GM18858 (cell line): ENCODE measurements around the gene ZNF630.
"Not testable (repeated sequence)": the region's sequence is repeated elsewhere in the genome, so short reads cannot be mapped to it uniquely, and the experiment has no call there.

Experiments used
- ATAC-seq: cut with Tn5 transposase; IDR thresholded peaks from one replicate; pipeline ENCODE4 v1.9.1; 2021; ENCODE audit not compliant: unreplicated experiment

Gene ZNF630

GRCh38 chrX:48030237-48030636, 41.2 kb downstream of the ZNF630 start:
- ATAC-seq: no peak

- no peak for ATAC-seq
These were observed 43.3 kb downstream of the ZNF630 start for GRCh38 chrX:48028091-48028490.

- ATAC-seq: not testable (repeated sequence)
These were observed 43.9 kb downstream of the ZNF630 start for GRCh38 chrX:48027545-48027944.

- ATAC-seq: no peak
These were observed 45.9 kb downstream of the ZNF630 start for GRCh38 chrX:48025561-48025960.

GRCh38 chrX:48022738-48023137, 48.7 kb downstream of the ZNF630 start:
- no peak for ATAC-seq

- no peak for ATAC-seq
These were observed 49.3 kb downstream of the ZNF630 start for GRCh38 chrX:48022100-48022499.

GRCh38 chrX:48021026-48021900, 50.2 kb downstream of the ZNF630 start:
- no peak for ATAC-seq

GRCh38 chrX:48020472-48020871, 51.0 kb downstream of the ZNF630 start:
- ATAC-seq: not testable (repeated sequence)

- not testable (repeated sequence) for ATAC-seq
These were observed 51.5 kb downstream of the ZNF630 start for GRCh38 chrX:48019892-48020291.

GRCh38 chrX:48016583-48017310, 54.7 kb downstream of the ZNF630 start:
- not testable (repeated sequence) for ATAC-seq

- not testable (repeated sequence) for ATAC-seq
These were observed 61.9 kb downstream of the ZNF630 start for GRCh38 chrX:48009445-48009960.
